Amniotic epithelial cell (primary cell): ENCODE results near the gene COL27A1.

Experiments used
- DNase-seq: peaks from one replicate; pipeline ENCODE4 v3.0.0-alpha.2; 2010; ENCODE audit warnings: low read depth

COL27A1 gene

DNA sequence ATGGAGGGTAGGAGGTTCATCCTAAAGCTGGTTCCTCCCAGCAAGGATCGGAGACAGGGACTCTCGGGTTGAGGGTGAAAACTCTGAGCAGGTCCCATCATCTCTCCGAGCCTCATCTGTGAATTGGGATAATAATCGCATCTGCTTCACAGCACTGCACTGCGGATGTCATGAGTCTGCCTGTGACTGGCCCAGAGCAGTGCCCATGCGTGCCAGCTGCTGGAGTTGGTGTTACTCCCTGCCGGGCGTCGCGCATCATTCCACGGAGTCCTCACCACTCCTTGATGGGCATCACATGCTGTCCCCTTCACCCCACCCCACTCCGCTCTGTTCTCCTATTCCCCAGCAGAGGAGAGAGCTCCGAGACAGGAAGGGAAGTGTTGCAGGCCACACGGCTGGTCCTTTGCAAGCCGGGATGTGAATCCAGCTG is 132.4 kb downstream of the COL27A1 start:
- no peak for DNase-seq

DNA sequence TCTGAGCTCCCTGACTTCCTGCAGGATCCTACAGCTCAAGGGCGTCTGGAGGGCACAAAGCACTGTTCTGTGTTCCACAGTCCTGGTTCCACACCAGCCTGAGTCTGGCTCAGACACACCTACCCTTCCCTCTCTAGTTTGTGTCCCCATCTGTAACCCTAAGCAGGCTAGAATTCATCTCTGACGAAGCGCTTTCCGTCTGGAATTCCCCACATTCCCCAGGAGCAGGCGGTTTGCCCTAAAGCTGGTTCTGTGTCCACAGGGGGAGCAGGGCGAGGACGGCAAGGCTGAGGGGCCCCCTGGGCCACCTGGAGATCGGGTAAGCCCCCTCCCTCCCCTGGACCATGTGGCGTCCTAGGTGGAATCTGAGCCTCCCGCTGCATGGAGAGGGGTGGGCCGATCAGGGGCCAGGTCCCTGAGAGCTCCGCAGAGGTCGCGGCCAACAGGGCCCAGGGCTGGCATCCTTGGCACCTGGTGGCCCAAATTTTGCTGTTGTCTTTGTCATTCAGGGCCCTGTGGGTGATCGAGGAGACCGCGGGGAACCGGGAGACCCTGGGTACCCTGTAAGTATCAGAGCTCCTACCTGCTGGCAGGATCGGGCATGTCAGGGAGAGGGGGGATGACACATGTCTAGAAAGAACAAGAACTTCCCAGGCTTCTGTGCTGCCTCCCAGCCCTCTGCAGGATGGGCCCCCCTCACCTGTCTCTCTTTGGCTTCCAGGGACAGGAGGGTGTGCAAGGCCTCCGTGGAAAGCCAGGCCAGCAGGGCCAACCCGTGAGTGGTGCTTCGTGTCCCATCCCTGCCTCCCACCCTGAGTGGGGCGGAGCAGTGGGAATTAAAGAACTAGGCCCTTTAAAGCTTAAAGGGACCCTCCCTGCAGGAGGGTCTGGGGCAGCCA is 133.1 kb downstream of the COL27A1 start:
- DNase-seq, result peak; percentile 46

DNA sequence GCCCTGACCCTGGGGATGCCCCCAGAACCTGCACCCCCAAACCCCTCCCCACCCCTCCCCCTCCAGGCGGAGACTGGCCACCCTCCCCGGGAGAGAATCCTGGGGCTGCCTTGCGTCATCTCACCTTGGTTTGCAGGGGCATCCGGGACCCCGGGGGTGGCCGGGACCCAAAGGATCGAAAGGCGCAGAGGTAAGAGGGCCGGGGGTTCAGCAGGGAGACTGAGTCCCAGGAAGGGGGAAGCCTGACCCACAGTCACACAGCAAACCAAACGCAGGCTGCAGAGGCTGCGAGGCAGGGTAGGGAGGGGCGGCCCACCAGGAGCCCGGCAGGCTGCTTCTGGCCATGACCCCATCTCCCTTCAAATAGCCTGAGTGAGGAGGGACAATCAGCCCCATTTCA is 133.8 kb downstream of the COL27A1 start:
- no peak for DNase-seq

DNA sequence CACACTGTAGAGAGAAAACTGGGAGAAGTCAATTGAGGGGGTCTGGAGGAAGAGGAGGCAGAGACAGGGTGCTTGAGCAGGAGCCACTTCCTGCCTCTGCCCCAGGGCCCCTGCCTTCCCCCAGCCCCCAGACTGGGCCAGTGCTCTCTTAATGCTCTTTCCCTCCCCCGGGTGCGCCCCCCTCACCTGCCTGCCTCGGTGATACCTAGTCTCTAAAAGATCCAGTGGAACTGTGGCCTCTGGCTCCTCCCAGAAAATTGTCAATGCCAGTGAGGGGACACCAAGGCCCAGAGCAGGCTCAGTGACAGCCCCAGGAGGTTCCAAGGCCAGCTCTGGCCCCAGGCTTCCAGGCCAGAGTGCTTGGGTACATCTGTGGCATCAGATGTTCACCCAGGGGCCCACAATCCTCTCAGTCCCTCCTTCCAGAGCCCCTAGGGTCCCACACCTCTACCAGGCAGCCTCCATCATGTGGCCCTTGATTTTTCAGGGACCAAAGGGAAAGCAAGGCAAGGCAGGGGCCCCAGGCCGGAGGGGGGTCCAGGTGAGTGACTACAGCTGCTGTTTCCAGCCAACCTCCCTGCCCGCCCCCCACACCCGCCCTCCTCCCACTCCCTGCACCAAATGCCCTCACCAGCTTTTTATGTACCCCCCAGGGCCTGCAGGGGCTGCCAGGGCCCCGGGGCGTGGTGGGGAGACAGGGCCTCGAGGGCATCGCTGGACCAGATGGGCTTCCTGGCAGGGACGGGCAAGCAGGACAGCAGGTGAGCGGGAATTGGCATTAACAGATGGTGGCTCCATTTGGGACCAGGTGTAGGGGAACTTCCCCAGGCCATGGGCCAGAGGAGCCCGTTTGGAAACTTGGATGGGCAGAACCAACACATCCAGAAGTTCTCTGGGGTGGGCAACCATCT is 134.5 kb downstream of the COL27A1 start:
- no peak for DNase-seq

DNA sequence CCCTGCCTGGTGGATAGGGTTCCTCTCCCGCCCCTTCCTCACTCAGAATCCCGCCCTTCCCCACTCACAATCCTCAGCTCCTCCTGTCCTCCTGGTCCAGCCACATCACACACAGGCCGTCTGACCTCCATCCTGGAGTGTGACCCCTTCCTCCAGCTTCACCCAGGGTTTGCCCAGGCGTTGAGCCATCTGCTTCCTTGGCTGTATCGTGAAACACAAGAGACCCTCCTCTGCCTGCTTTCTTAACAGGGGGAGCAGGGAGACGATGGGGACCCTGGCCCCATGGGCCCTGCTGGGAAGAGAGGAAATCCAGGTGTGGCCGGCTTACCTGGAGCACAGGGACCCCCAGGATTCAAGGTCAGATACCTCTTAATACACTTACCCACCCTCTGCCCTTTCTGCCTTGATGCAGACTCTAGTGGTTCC is 135.2 kb downstream of the COL27A1 start:
- no peak for DNase-seq

DNA sequence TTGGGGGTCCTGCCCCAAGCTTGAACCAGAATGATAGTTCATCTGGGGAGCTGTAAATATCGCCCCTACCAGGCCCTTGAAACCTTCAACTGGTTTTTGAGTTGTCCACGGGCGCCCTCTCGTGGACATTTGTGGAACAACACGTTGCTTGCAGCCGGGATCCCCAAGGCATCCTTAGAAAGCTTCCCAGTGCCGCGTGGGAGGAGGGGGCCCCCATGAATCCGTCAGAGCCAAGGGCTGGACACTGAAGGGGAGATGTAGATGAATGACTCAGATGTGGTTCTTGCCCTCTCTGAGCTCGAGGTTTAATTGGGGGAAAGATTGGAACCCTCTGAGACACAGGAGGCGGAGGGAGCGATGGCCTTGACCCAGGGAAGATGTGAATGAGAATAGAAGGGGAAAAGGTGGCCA is 135.7 kb downstream of the COL27A1 start:
- peak; percentile 53 for DNase-seq

DNA sequence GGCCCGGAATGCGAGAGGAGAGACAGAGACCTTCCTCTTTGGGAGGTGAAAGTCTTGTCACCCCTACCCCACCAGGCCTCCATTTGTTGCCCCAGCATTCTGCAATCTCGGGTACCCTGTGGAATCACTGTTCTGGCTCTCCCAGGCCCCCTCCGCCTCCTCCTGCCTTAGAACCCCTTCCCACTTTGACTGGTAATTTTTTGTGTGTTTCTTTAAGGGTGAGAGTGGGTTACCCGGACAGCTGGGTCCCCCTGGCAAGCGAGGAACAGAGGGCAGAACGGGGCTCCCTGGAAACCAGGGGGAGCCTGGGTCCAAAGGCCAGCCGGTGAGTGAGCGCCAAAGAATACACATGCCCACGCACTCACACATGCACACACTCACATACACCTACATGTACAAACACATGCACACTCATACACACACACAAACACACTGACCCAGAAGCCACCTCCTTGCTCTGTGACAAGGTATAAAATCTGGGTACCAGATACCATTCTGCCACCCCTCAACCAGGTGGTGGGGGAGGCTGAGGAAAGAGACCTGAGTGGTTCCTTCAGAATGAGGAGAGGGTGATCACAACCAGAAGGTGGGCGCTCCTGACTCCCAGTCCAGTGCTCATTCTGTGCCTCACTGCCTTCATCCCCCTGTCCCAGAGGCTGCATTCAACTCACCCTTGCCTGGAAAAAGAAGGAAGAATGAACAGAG is 136.7 kb downstream of the COL27A1 start:
- DNase-seq, result no peak

DNA sequence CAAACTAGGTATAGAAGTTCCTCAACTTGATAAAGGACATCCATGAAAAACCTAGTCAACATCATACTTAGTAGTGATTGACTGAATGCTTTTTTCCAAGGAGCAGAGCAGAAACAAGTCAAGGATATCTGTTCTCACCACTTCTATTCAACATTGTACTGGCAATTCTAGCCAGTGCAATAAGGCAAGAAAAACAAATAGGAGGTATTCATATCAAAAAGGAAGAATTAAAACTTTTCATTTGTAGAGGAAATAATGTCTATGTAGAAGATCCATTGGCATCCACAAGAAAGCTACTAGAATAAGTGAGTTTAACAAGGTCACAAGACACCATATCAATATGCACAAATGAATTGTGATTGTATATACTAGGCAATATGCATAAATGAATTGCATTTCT is 139.3 kb downstream of the COL27A1 start:
- DNase-seq, result no peak

DNA sequence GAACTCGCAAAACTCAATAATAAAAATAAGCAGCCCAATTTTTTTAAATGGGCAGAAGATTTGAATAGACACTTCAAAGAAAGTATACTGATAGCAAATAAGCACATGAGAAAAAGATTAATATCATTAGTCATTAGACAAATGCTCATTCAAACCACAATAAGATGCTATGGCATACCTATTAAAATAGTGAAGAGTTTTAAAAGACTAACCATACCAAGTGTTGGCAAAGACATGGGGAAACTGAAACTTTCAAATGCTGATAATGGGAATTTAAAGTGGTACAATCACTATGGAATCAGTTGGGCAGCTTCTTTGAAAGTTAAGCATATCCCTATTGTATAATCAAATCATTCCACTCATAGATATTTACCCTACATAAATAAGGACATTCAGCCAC is 141.0 kb downstream of the COL27A1 start:
- no peak for DNase-seq

DNA sequence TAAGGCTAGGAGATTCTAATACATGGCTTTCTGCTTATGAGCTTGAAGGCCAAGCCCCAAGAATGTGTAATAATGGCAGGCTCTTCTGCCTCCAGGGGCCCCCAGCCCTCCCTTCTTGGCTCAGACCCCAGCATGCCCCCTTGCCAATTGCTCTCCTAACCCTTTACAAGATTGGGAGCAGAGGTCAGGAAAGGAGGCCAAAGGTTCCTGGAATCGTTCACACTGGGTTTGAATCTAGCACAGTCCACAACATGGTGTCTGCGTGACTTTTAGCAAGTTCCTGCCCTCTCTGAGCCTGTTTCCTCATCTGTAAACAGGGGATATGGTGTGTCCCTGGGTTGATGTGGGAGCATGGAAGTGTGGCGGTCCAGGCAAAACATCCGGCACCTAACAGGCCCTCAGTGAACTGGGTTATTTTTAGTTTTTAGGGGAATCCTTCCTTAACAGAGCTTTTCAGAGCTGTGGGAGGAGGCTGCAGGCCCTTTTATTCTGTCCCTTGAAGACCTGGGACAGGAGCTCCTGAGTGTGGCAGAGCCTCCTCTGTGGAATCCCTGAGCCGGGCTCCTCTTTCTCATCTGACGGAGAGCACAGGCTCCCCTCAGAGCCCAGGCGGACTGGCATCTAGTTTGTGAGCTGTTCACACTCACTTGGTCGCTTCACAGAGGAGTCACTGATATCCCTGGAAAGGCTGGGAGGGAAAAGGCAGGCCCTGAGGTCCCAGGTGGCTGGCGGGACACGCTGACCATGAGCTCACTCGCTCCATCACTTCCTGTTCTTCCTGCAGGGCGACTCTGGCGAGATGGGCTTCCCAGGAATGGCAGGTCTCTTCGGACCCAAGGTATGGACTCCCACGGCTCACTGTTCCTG is 144.2 kb downstream of the COL27A1 start:
- no peak for DNase-seq

DNA sequence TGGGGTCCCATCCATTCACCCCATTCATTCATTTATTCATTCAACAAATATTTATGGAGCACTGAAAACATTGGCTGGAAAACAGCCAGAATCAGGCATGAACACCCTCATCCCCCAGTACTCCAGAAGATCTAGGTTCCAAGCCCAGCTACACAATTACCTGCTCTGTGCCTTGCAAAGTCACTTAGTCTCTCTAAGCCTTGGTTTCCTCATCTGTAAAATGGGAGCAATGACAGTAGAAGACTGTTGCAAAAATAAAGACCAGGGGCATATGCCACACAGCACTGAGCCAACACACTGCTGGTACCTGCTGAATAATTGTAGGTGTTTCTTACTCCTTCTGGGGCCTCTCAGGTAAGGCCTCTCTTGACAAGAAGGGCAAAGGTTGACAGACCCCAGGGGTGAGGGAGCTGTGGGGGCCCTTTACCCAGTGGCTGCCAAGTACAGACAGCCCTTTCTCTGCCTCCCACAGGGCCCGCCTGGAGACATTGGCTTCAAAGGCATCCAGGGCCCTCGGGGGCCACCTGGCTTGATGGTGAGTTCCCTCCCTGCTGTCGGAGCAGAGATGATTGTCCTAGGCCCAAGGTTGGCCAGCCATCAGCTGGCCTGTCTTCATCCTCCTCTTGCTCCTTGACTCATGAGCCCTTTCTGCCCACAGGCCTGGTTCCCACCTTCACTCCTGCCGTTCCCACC is 145.0 kb downstream of the COL27A1 start:
- DNase-seq, result no peak

DNA sequence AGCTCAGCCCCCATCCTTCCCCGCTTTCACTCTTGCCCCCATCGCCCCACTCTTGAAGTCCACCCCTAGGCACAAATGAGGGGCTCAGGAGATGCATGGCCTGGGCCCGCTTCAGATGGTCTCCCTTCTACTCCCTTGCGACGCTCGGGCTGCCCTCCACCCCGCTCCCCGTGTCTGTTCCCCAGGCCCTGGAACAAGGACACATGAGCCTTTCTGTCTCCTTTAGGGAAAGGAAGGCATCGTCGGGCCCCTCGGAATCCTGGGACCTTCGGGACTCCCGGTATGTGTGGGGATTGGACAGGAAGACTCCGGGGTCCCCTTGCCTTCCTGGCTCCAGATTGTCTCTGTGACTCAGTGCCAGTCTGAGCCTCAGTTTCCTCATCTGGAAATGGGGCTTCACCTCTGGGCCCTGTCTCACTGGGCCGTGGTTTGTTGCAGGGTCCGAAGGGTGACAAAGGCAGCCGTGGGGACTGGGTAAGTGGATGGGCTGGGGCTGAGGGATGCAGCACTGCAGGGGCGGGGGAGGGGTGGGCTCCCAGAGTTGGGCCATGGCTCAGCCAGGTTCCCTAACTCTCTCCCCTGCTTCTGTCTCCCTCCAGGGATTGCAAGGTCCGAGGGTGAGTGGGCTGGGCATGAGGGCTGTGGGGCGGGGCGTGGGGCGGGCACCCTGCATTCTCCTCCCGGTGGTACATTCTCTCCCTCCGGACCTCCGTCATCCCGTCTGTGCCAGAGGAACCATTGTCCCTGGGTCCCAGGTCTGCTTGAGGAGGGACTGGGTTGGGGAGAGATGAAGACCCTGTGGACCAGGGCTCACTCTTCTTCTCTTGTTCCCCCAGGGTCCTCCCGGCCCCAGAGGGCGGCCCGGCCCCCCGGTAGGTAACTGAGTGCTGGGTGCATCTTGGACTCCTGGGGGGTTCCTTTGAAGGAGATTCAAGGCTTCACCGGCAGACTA is 145.8 kb downstream of the COL27A1 start:
- DNase-seq, result no peak

DNA sequence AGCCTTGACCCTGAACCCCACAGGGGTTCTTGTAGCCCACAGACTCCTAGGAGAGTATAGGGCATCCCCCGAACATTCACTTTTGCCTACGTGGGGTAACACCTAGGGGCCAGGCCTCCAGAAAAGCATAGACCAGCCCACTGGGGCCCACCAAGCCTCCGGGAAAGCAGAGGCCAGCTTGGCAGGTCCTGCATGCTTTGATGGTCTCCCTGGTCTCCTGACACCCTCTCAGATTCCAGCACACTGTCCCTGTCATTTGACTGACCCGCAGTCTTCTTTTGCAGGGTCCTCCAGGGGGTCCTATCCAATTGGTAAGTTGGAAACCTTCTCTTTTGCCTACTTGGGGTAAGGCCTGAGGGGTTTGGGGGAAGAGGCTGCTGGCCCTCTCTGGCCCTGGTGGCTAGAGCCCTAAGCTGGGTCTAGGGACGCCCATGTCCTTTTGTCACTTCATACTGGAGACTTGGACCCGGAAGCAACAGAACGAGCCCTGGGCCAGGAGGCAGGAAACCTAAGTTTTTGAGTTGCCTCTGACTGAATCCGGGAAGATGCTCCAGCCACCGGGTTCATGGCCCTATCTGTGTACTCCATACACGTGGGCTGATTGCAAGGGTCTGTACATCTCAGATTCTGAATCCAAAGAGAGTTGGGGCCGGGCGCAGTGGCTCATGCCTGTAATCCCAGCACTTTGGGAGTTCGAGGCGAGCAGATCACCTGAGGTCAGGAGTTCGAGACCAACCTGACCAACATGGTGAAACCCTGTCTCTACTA is 146.6 kb downstream of the COL27A1 start:
- no peak for DNase-seq

DNA sequence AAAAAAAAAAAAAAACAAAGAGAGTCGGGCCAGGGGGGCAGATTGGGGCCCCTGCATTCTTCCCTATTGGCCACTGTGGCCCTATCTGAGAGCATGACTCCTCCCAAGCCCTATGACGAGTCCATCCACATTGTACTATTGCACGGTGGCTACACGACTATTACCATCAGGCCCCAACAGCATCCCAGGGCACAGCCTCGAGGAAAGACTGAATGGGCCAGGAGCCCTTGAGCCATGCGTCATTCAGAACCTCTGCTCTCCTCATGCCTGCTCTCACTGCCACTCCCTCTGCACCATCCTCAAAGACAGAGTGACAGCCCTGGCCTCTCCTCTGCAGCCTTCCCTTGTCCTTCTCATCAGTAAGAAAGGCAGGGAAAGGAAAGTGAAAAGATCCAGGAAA is 147.4 kb downstream of the COL27A1 start:
- DNase-seq, result no peak

DNA sequence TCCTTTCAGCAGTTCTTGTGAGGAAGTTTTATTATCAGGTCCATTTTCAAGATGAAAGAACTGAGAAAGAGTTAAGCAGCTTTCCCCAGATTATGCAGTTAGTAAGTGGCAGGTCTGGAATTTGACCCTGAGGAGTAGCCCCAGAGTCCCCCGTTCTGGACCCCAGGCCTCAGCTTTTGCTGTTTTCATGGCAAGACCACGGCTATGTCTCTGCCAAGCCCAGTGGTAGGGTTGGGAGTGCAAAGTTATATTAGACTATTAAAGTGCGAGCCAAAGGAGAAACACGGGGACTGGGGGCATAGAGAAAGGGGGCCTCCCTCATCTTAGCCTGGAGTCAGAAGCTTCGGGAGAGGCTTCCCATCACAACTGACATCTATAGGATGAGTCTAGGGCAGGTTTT is 148.2 kb downstream of the COL27A1 start:
- DNase-seq, result no peak

DNA sequence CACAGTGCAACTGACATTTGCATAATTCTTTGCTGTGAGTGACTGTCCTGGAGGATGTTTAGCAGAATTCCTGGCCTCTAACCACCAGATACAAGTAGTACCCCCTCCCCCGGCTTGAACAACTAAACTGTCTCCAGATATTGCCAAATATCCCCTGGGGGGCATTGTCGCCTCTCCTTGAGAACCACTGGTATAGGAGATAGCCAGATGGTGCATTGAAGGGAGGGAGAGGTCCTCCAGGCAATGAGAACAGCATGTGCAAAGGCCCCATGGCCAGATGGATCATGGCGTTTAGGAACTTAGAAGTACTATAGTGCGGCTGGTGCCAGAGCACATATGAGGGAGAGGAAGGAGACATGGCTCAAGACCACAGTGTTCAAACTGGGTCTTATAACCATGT is 148.6 kb downstream of the COL27A1 start:
- no peak for DNase-seq

DNA sequence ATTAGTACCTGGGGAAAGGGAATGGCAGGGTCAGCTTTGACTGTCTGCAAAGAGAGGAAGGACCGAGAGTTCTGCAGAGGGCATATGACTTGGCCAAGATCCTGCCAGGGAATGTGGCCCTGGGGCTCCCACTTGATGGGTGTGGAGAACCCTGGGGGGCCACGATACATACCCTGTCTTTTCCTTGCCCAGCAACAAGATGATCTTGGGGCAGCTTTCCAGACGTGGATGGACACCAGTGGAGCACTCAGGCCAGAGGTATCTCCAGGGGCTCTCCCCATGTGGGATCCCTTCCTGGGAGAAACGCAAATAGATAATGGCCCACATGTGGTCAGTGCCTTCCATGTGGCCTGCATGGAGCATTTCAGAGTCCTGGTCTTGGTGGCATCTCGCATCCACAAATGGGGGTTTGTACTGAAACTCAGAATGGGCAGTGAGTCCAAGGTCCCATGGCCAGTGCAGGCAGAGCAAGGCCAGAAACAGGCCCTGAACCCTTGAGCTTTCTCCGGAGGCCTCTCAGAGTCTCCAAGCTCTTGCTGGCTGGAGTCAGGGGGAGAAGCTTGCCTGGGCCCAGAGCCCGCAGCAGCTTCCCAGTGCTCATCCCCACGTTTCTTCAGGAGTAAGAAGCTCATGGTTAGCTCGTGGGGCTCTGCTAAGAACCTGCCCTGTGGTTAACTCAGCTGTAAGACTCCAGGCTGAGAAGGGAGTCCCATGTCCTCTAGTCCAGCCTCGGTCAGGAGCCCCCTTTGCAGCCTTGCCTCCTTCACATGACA is 149.3 kb downstream of the COL27A1 start:
- DNase-seq, result no peak

DNA sequence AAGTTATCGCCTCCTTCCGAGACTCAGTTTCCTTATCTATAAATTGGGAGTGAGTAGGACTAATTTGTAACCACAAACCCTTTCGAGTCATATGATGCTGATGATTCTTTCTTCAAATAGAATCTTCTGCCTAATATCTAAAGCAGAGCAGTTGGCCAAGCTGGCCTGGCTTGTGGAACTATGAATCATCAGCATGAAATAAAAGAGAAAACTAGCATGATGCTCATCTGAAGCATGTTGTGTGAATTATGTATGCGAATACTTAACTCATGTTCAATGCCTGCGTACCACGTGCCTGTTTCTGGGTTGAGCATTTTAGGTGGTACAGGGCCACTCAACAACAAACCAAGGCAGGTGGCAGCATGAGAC is 152.5 kb downstream of the COL27A1 start:
- peak; percentile 55 for DNase-seq
